ENCODE measurements around the gene HEATR9. TPM values are rescaled to one million over a fixed set of nuclear protein-coding genes. Genes with fewer than 3 reads are reported as not detected.

The HEATR9 gene
- total RNA-seq, 3 donors from 2014 or later: not detected

DNA sequence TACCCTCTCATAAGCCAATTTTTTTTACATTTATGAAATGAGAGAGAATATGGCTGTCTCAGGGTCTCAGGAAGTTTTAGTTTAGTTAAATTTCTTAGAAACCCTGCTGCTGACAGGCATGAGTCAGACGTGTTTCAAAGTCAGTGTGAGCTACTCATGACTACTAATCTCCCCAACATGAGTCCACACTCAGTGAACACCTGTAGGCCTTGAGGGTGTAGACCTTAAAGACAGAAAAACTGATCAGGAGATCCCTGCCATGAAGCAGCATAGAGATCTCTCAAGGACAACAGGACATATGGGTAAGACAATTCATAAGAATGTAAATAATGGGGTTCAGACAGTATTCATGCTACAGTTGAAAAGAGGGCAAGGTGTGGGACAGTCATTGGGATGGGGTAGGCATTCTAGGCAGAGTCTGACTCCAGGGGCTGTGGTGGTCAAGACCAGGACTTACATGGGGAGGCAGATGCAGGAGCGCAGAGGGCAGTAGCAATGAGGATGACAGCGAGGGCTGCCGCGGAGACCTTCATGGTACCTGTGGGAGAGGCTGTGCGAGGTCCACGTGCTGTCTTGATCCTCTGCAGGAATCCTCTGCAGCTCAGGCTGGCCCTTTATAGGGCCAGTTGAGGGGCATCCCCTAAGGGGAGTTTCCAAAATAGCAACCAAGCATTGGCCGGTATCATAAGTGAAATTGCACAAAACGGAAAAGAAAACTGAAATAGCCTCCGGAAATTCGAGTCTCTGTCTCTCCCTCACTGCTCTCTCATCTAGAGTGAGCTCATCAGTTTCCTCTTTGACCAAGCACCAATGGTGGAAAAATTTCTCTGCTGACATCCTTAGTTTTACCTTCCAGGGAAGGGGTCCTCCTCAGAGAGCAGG, 11.3 kb upstream of the HEATR9 start, which contains the start of gene CCL5:
TSS of gene CCL5 (minus strand) at position 588 of the 882 bp plus-strand sequence.
- intact Hi-C loops (cut with DNase I, micrococcal nuclease): no loop called here
- TF ChIP-seq, protein P1, sequence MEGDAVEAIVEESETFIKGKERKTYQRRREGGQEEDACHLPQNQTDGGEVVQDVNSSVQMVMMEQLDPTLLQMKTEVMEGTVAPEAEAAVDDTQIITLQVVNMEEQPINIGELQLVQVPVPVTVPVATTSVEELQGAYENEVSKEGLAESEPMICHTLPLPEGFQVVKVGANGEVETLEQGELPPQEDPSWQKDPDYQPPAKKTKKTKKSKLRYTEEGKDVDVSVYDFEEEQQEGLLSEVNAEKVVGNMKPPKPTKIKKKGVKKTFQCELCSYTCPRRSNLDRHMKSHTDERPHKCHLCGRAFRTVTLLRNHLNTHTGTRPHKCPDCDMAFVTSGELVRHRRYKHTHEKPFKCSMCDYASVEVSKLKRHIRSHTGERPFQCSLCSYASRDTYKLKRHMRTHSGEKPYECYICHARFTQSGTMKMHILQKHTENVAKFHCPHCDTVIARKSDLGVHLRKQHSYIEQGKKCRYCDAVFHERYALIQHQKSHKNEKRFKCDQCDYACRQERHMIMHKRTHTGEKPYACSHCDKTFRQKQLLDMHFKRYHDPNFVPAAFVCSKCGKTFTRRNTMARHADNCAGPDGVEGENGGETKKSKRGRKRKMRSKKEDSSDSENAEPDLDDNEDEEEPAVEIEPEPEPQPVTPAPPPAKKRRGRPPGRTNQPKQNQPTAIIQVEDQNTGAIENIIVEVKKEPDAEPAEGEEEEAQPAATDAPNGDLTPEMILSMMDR (IDR thresholded peaks at IDR 0.05): no peak
- peak; percentile 84 for ATAC-seq

DNA sequence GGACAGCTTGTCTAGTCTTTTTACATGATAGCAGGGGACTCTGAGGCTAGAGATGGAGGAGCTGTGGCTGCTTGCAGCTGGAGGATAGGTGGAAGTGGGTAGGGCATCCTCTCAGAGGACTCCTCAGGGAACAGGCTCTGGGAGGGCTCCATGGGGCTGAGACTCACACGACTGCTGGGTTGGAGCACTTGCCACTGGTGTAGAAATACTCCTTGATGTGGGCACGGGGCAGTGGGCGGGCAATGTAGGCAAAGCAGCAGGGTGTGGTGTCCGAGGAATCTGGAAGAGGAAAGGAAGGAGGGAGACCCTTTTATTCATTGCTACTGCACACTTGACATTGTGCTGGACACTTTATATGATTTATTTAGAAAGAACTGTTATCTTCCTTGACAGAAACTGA, 9.7 kb upstream of the HEATR9 start:
- TF ChIP-seq, protein P1 (IDR thresholded peaks at IDR 0.05): no peak
- ATAC-seq (no peak), DNase-seq (no peak)
- Histone ChIP-seq H3K36me3 (ENCODE audit: low read depth) (no peaks in the 10 kb centered on the region), H3K4me1 (ENCODE audit: low read depth) (no peaks in the 10 kb centered on the region), H3K9me3 (no peaks in the 10 kb centered on the region), H3K4me3 (no peak overlapping the region)
- intact Hi-C loops (cut with DNase I, micrococcal nuclease): no loop called here

More for the DNA sequence above, 11.3 kb upstream of the HEATR9 start, which contains the start of gene CCL5:
- DNase-seq: peak; percentile 41 to 59 (median 54)
- Histone ChIP-seq H3K4me1 (ENCODE audit: low read depth) (no peaks in the 10 kb centered on the region), H3K4me3 (no peak within 1 kb of the TSS), H3K9me3 (no peaks in the 10 kb centered on the region), H3K36me3 (ENCODE audit: low read depth) (no peaks in the 10 kb centered on the region)

DNA sequence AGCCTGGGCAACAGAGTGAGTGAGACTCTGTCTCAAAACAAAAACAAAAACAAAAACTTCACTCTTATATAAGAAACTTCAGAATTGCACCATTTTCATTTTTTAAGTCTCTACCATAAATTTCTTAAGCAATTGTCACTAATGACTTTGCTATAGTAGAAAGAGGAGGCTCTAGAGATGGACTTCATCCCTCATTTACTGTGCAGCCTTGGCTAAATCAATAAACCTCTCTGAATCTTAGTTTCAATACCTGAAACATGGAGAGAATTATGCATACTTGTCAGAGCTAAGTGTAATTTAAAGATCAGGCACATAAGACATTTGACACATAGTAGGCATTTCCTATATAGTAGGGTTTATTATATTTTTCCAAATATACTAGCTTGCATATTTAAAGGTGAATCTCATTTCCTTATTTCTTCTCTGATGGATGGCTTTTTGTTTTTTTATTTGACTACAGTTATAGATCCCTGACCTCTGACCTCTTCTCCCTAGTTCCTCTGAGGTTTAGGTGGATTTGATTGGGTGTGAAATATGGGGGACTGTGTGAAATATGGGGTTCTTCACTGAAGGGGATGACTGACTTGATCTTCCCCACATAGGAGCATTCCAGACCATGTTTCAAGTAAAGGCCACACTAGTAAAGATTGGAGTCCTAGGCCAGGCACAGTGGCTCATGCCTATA, 8.8 kb upstream of the HEATR9 start:
- intact Hi-C loops (cut with DNase I, micrococcal nuclease): no loop called here
- Histone ChIP-seq H3K4me1 (ENCODE audit: low read depth) (no peaks in the 10 kb centered on the region), H3K9me3 (no peaks in the 10 kb centered on the region), H3K36me3 (ENCODE audit: low read depth) (no peaks in the 10 kb centered on the region), H3K4me3 (no peak overlapping the region)
- DNase-seq (no peak), ATAC-seq (no peak)
- TF ChIP-seq, protein P1 (IDR thresholded peaks at IDR 0.05): no peak

DNA sequence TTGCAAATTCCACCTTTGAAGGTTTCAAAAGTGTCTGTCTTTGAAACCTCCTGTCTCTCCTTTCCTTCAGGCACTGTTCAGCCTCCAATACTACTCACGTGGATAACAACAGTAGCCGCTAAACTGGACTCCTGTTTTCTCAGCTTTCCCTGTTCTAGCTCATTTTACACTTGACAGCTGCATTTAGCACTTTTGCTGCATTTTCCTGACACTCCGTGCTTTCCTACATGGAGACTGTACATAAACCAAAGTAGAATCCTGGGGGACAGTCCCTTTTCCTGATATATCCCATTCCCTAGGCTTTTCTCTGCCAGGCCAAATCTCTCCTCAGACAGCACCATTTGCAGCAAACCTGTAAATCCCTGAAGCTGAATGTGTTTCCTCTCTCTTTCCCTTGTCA, 7.8 kb upstream of the HEATR9 start:
- no peak for DNase-seq
- H3K9me3 ChIP-seq: no peaks in the 10 kb centered on the region
- intact Hi-C loops (cut with DNase I, micrococcal nuclease): no loop called here
- TF ChIP-seq, protein P1 (IDR thresholded peaks at IDR 0.05): no peak
- no peaks in the 10 kb centered on the region for H3K4me1 ChIP-seq (ENCODE audit: low read depth)
- H3K4me3 ChIP-seq: no peak overlapping the region
- no peak for ATAC-seq
- H3K36me3 ChIP-seq (ENCODE audit: low read depth): no peaks in the 10 kb centered on the region

DNA sequence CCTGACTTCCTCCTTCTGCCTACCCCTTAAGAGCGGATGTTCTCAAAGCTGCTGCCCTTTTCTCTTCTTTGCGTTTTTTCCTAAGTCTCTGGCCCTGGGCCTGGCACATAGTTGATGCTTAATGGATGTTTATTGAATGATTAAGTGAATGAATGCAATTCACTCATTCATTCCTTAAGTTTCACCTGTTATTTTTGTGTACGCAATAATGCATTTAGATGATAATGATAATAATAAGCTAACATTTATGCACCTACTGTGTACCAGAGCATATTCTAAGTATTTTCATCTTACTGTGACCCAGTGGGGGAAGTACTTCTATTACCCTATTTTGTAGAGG, 7.1 kb upstream of the HEATR9 start:
- Histone ChIP-seq H3K4me1 (ENCODE audit: low read depth) (no peaks in the 10 kb centered on the region), H3K36me3 (ENCODE audit: low read depth) (no peaks in the 10 kb centered on the region), H3K9me3 (no peaks in the 10 kb centered on the region), H3K4me3 (no peak overlapping the region)
- ATAC-seq (no peak), DNase-seq (no peak)
- intact Hi-C loops (cut with DNase I, micrococcal nuclease): no loop called here
- TF ChIP-seq, protein P1 (IDR thresholded peaks at IDR 0.05): no peak

Measured in mucosa of descending colon (tissue), 3 donors.